ENCODE data around the gene NFATC4. TPM values are rescaled to one million over a fixed set of nuclear protein-coding genes. Genes with fewer than 3 reads are reported as not detected.
"Not testable (repeated sequence)": the region's sequence is repeated elsewhere in the genome, so short reads cannot be mapped to it uniquely, and the experiment has no call there.

The NFATC4 gene
- total RNA-seq, 2 donors from 2014 or later: 75.1 to 87.2 TPM

- intact Hi-C loops (cut with DNase I): no loop called here
- no peak for DNase-seq (ENCODE audit: low spot score)
Observed at GRCh38 chr14:24378981-24379906, 11.3 kb downstream of the NFATC4 start.

- intact Hi-C loops (cut with DNase I): no loop called here
Observed at GRCh38 chr14:24379907-24380730, 12.1 kb downstream of the NFATC4 start.

GRCh38 chr14:24381363-24382063, 13.5 kb downstream of the NFATC4 start:
- intact Hi-C loops (cut with DNase I): no loop called here
- no peak for DNase-seq (ENCODE audit: low spot score)

More at GRCh38 chr14:24379907-24380730, 12.1 kb downstream of the NFATC4 start:
- DNase-seq (ENCODE audit: low spot score): no peak

- intact Hi-C loops (cut with DNase I): no loop called here
Observed at GRCh38 chr14:24382064-24382371, 14.0 kb downstream of the NFATC4 start.

GRCh38 chr14:24384169-24384568, 16.2 kb downstream of the NFATC4 start:
- intact Hi-C loops (cut with DNase I): no loop called here
- DNase-seq (ENCODE audit: low spot score): no peak

More at GRCh38 chr14:24382064-24382371, 14.0 kb downstream of the NFATC4 start:
- DNase-seq (ENCODE audit: low spot score): no peak

- DNase-seq (ENCODE audit: low spot score): no peak
- intact Hi-C loops (cut with DNase I): no loop called here
Observed at GRCh38 chr14:24385524-24385923, 17.5 kb downstream of the NFATC4 start.

GRCh38 chr14:24387009-24387345, 19.0 kb downstream of the NFATC4 start:
- intact Hi-C loops (cut with DNase I): no loop called here
- DNase-seq (ENCODE audit: low spot score): no peak

GRCh38 chr14:24387579-24387978, 19.6 kb downstream of the NFATC4 start:
- DNase-seq (ENCODE audit: low spot score); intact Hi-C loops (cut with DNase I): not testable (repeated sequence)

- intact Hi-C loops (cut with DNase I): no loop called here
- DNase-seq (ENCODE audit: low spot score): no peak
Observed at GRCh38 chr14:24388474-24389179, 20.6 kb downstream of the NFATC4 start.

GRCh38 chr14:24389226-24389848, 21.4 kb downstream of the NFATC4 start:
- intact Hi-C loops (cut with DNase I): no loop called here
- no peak for DNase-seq (ENCODE audit: low spot score)

- intact Hi-C loops (cut with DNase I): no loop called here
- no peak for DNase-seq (ENCODE audit: low spot score)
Observed at GRCh38 chr14:24390701-24391468, 22.9 kb downstream of the NFATC4 start.

- intact Hi-C loops (cut with DNase I): no loop called here
- no peak for DNase-seq (ENCODE audit: low spot score)
Observed at GRCh38 chr14:24392325-24393091, 24.5 kb downstream of the NFATC4 start.

GRCh38 chr14:24394275-24394674, 26.3 kb downstream of the NFATC4 start:
- intact Hi-C loops (cut with DNase I): no loop called here
- no peak for DNase-seq (ENCODE audit: low spot score)

- DNase-seq (ENCODE audit: low spot score): no peak
- intact Hi-C loops (cut with DNase I): no loop called here
Observed at GRCh38 chr14:24395609-24396582, 27.9 kb downstream of the NFATC4 start.

- intact Hi-C loops (cut with DNase I): no loop called here
- DNase-seq (ENCODE audit: low spot score): no peak
Observed at GRCh38 chr14:24397639-24398292, 29.8 kb downstream of the NFATC4 start.

GRCh38 chr14:24398293-24398652, 30.3 kb downstream of the NFATC4 start:
- no peak for DNase-seq (ENCODE audit: low spot score)
- intact Hi-C loops (cut with DNase I): no loop called here
